Breast epithelium (tissue), 4 donors: ENCODE data around the gene RPIA. TPM values are rescaled to one million over a fixed set of nuclear protein-coding genes. Genes with fewer than 3 reads are reported as not detected.

ENCODE experiments used
- DNase-seq, 2 donors: peaks; one replicate each; pipeline ENCODE4 v3.0.0-alpha.2; 2019; ENCODE audit warnings: low spot score in 2 of 2
- H3K27ac ChIP-seq, 2 donors: fragments of 200-600 bp; sonication (generic) in 1 of 2; one replicate each; pipeline ENCODE4 v1.5.1; 2016 to 2019; ENCODE audit warnings: mild to moderate bottlenecking in 1 of 2
- H3K27me3 ChIP-seq, 2 donors: fragments of 200-600 bp; sonication (generic) in 1 of 2; one replicate each; pipeline versions ENCODE4 v1.5.1 to v1.6.0; 2017 to 2019; ENCODE audit warnings: control low read depth in 1 of 2, mild to moderate bottlenecking in 1 of 2
- H3K36me3 ChIP-seq: fragments of 200-600 bp; one replicate; pipeline ENCODE4 v1.5.1; 2019
- H3K4me1 ChIP-seq, 2 donors: fragments of 200-600 bp; sonication (generic); one replicate each; pipeline ENCODE4 v1.5.1; 2016 to 2019; ENCODE audit warnings: control low read depth in 1 of 2
- H3K4me3 ChIP-seq, 3 donors: fragments of 200-600 bp; sonication (generic); 1 replicate in 2 of 3; 2 replicates in 1 of 3; pipeline ENCODE4 v1.5.1; 2016 to 2019; ENCODE audit warnings: mild to moderate bottlenecking in 3 of 3, moderate library complexity in 2 of 3
- H3K9me3 ChIP-seq, 2 donors: fragments of 200-600 bp; sonication (generic) in 1 of 2; one replicate each; pipeline ENCODE4 v1.5.1; 2016 to 2019; ENCODE audit warnings: control low read depth in 1 of 2
- CTCF ChIP-seq, 3 donors: fragments of 450-650 bp; IDR thresholded peaks; one replicate each; pipeline ENCODE4 v1.5.1; 2016 to 2017; ENCODE audit warnings: antibody characterized with exemption in 3 of 3, mild to moderate bottlenecking in 3 of 3, moderate library complexity in 3 of 3
- POLR2A ChIP-seq: fragments of 450-650 bp; IDR thresholded peaks from one replicate; pipeline ENCODE4 v1.6.1; 2016; ENCODE audit warnings: antibody characterized with exemption, mild to moderate bottlenecking, moderate library complexity
- POLR2AphosphoS5 ChIP-seq, 3 donors: sonication (generic); formaldehyde crosslinking; IDR thresholded peaks; one replicate each; pipeline ENCODE4 v1.6.1; 2017; ENCODE audit warnings: antibody characterized with exemption in 3 of 3
- intact Hi-C: fragments of 100-400 bp; cut with DNase I; formaldehyde crosslinking; loops from one replicate; pipeline ENCODE4 v1.15.1; 2023; ENCODE audit warnings: low total_unique reads
- total RNA-seq, 3 donors: library from RNA; depleted of rRNA; stranded (reverse); fragments of >200 nt; gene quantifications; one replicate each; pipeline ENCODE4 v1.1.0, GENCODE V29; 2016

The RPIA gene
- total RNA-seq, 3 donors from 2014 or later: 9.9 to 15.4 (median 10.4) TPM

GRCh38 chr2:88746929-88747490 lies 55.5 kb downstream of the RPIA start:
- Histone ChIP-seq H3K27ac (no peak overlapping the region), H3K36me3 (no peaks in the 10 kb centered on the region), H3K9me3 (peaks cover 0 to 7% of the 10 kb centered on the region in 2 donors), H3K27me3 (no peaks in the 10 kb centered on the region), H3K4me3 (no peak overlapping the region), H3K4me1 (no peaks in the 10 kb centered on the region)
- intact Hi-C loops: no loop called here
- TF ChIP-seq POLR2A (no peak), CTCF (IDR thresholded peaks at IDR 0.05) (no peak), POLR2AphosphoS5 (IDR thresholded peaks at IDR 0.05) (no peak)
- DNase-seq: no peak

- intact Hi-C loops: no loop called here
- H3K36me3 ChIP-seq: no peaks in the 10 kb centered on the region
- H3K27ac ChIP-seq: no peak overlapping the region
- H3K4me1 ChIP-seq: no peaks in the 10 kb centered on the region
- H3K4me3 ChIP-seq: no peak overlapping the region
- no peaks in the 10 kb centered on the region for H3K27me3 ChIP-seq
- DNase-seq: no peak
- no peak for TF ChIP-seq POLR2AphosphoS5 (IDR thresholded peaks at IDR 0.05)
- no peak for TF ChIP-seq CTCF (IDR thresholded peaks at IDR 0.05)
- no peak for TF ChIP-seq POLR2A
- peaks cover 0 to 7% of the 10 kb centered on the region in 2 donors for H3K9me3 ChIP-seq
These were observed 56.5 kb downstream of the RPIA start for GRCh38 chr2:88747990-88748389.

GRCh38 chr2:88751768-88752167 lies 60.3 kb downstream of the RPIA start:
- Histone ChIP-seq H3K36me3 (no peaks in the 10 kb centered on the region), H3K27ac (no peak overlapping the region)

GRCh38 chr2:88753833-88754584 lies 62.5 kb downstream of the RPIA start:
- Histone ChIP-seq H3K27me3 (no peaks in the 10 kb centered on the region), H3K36me3 (no peaks in the 10 kb centered on the region), H3K4me3 (no peak overlapping the region), H3K27ac (no peak overlapping the region), H3K4me1 (no peaks in the 10 kb centered on the region), H3K9me3 (peaks cover 12 to 16% of the 10 kb centered on the region in 2 donors)
- intact Hi-C loops: no loop called here
- no peak for DNase-seq
- TF ChIP-seq POLR2A (no peak), CTCF (IDR thresholded peaks at IDR 0.05) (no peak), POLR2AphosphoS5 (IDR thresholded peaks at IDR 0.05) (no peak)

More at GRCh38 chr2:88751768-88752167, 60.3 kb downstream of the RPIA start:
- intact Hi-C loops: no loop called here
- TF ChIP-seq POLR2A: no peak
- TF ChIP-seq POLR2AphosphoS5 (IDR thresholded peaks at IDR 0.05): no peak
- TF ChIP-seq CTCF (IDR thresholded peaks at IDR 0.05): no peak
- no peaks in the 10 kb centered on the region for H3K9me3 ChIP-seq
- no peak for DNase-seq
- no peaks in the 10 kb centered on the region for H3K4me1 ChIP-seq
- no peaks in the 10 kb centered on the region for H3K27me3 ChIP-seq
- H3K4me3 ChIP-seq: no peak overlapping the region

GRCh38 chr2:88754585-88755320 lies 63.3 kb downstream of the RPIA start:
- no peak overlapping the region for H3K27ac ChIP-seq
- H3K27me3 ChIP-seq: no peaks in the 10 kb centered on the region
- H3K4me1 ChIP-seq: no peaks in the 10 kb centered on the region
- no peak for TF ChIP-seq POLR2A
- no peak for TF ChIP-seq POLR2AphosphoS5 (IDR thresholded peaks at IDR 0.05)
- no peak for TF ChIP-seq CTCF (IDR thresholded peaks at IDR 0.05)
- H3K36me3 ChIP-seq: no peaks in the 10 kb centered on the region
- DNase-seq: no peak
- H3K9me3 ChIP-seq: peaks cover 20 to 24% of the 10 kb centered on the region in 2 donors
- intact Hi-C loops: no loop called here
- H3K4me3 ChIP-seq: no peak overlapping the region
